Measurements from ENCODE around the gene FAM167B. TPM values are rescaled to one million over a fixed set of nuclear protein-coding genes. Genes with fewer than 3 reads are reported as not detected.

The FAM167B gene
- total RNA-seq, 4 donors from 2014 or later = 1.1 to 1.5 TPM; not detected in 2

DNA sequence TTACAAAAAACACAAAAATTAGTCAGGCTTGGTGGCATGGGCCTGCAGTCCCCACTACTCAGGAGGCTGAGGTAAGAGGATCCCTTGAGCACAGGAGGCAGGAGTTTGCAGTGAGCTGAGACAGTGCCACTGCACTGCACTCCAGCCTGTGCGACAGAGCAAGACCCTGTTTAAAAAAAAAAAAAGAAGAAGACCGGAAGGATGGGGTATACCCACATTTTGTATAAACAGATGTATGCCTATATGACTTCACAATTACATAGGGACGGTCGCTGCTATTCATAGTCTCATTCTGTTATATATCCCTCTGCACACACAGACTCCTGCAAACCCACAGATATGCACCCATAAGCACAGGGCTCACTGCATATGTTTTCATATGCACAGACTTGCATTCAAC is 16.7 kb downstream of the FAM167B start:
- Histone ChIP-seq H3K4me1 (no peaks in the 10 kb centered on the region), H3K27ac (no peak overlapping the region), H3K27me3 (no peaks in the 10 kb centered on the region), H3K4me3 (no peak overlapping the region), H3K36me3 (no peaks in the 10 kb centered on the region), H3K9me3 (no peaks in the 10 kb centered on the region)
- intact Hi-C loops (cut with DNase I; ENCODE audit: low total_unique reads) = no loop called here
- in situ Hi-C loops (cut with MboI; ENCODE audit: low pct_ligation_motif_present in 1 of 4, low pct_unique_long_range_greater_than_20kb in 1 of 4, low sequenced_read_pairs in 3 of 4) = no loop called here
- TF ChIP-seq POLR2AphosphoS5 (IDR thresholded peaks at IDR 0.05) (no peak), POLR2A (IDR thresholded peaks at IDR 0.05) (no peak), EP300 (IDR thresholded peaks at IDR 0.05; ENCODE audit: low read depth) (no peak)
- TF ChIP-seq, protein P1, sequence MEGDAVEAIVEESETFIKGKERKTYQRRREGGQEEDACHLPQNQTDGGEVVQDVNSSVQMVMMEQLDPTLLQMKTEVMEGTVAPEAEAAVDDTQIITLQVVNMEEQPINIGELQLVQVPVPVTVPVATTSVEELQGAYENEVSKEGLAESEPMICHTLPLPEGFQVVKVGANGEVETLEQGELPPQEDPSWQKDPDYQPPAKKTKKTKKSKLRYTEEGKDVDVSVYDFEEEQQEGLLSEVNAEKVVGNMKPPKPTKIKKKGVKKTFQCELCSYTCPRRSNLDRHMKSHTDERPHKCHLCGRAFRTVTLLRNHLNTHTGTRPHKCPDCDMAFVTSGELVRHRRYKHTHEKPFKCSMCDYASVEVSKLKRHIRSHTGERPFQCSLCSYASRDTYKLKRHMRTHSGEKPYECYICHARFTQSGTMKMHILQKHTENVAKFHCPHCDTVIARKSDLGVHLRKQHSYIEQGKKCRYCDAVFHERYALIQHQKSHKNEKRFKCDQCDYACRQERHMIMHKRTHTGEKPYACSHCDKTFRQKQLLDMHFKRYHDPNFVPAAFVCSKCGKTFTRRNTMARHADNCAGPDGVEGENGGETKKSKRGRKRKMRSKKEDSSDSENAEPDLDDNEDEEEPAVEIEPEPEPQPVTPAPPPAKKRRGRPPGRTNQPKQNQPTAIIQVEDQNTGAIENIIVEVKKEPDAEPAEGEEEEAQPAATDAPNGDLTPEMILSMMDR (IDR thresholded peaks at IDR 0.05) = no peak
- WGBS, 2 donors (ENCODE audit: low coverage in 1 of 2) = 79 to 81% methylated on average over 4 of the region's 4 CpGs
- DNase-seq = no peak

DNA sequence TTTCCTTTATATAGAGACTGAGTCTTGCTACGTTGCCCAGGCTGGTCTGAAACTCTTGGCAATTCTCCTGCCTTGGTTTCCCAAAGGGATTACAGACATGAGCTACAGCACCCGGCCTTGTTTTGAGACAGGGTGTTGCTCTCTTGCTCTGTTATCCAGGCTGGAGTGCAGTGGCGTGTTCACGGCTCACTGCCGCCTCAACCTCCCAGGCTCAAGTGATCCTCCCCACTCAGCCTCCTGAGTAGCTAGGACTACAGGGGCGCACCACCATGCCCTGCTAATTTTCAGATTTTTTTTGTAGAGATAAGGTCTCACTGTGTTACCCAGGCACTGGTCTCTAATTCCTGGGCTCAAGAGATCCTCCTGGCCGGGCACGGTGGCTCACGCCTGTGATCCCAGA is 18.8 kb downstream of the FAM167B start:
- Histone ChIP-seq H3K9me3 (no peaks in the 10 kb centered on the region), H3K36me3 (no peaks in the 10 kb centered on the region), H3K4me1 (no peaks in the 10 kb centered on the region), H3K27ac (no peak overlapping the region), H3K4me3 (no peak overlapping the region), H3K27me3 (no peaks in the 10 kb centered on the region)
- intact Hi-C loops (cut with DNase I; ENCODE audit: low total_unique reads) (no loop called here), in situ Hi-C loops (cut with MboI; ENCODE audit: low pct_ligation_motif_present in 1 of 4, low pct_unique_long_range_greater_than_20kb in 1 of 4, low sequenced_read_pairs in 3 of 4) (no loop called here)
- no peak for DNase-seq
- WGBS, 2 donors (ENCODE audit: low coverage in 1 of 2) = 95 to 96% methylated on average over 9 of the region's 9 CpGs
- no peak for TF ChIP-seq EP300 (IDR thresholded peaks at IDR 0.05; ENCODE audit: low read depth)
- TF ChIP-seq, protein P1 (IDR thresholded peaks at IDR 0.05) = no peak
- TF ChIP-seq POLR2AphosphoS5 (IDR thresholded peaks at IDR 0.05) = no peak
- TF ChIP-seq POLR2A (IDR thresholded peaks at IDR 0.05) = no peak

DNA sequence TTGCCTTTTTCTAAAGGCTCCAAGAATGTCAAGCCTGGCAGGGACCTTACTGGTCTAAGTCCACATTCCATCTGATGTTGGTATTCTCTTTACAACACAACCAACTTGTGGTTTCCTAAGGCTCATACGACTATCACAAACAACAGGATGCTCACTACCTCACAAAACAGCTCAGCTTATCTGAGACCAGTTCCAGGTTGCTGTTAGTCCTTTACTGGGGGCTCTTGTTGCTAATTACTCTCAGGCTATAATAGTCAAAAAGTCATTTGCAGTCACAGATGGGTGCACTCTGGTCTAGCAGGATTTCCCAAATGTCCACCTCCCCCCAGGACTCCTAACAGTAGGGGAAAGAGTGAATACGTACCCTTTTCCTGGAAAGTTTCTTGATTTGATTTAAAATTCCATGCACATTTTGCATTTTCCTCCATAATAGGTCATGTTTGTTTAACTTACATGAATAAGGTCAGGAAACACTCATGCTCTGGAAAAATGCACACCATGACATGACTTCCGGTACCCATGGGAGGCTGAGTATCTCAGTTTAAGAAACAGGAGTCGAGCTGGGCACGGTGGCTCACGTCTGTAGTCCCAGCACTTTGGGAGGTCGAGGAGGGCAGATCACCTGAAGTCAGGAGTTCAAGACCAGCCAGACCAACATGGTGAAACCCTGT is 20.0 kb downstream of the FAM167B start:
- in situ Hi-C loops (cut with MboI; ENCODE audit: low pct_ligation_motif_present in 1 of 4, low pct_unique_long_range_greater_than_20kb in 1 of 4, low sequenced_read_pairs in 3 of 4) = no loop called here

DNA sequence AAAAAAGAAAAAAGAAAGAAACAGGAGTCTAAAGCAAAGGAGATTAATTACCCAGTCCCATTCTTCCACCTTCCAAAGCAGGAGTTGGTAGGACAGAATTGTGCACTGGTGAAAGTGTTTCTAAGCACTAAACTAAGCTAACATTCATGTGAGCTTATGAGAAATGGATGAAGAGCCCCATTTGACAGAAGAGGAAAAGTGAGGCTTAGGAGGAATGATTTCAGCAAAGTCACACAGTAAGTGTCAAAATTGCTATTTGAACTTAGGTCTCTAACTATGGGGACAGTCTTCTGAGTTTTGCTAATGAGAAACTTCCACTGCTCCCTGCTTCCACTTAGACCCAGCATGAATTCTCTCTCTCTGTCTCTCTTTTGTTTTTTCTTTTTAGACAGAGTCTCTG is 22.7 kb downstream of the FAM167B start:
- in situ Hi-C loops (cut with MboI; ENCODE audit: low pct_ligation_motif_present in 1 of 4, low pct_unique_long_range_greater_than_20kb in 1 of 4, low sequenced_read_pairs in 3 of 4) (no loop called here), intact Hi-C loops (cut with DNase I; ENCODE audit: low total_unique reads) (no loop called here)
- Histone ChIP-seq H3K36me3 (no peaks in the 10 kb centered on the region), H3K4me3 (no peak overlapping the region), H3K4me1 (peaks cover 0 to 3% (median 0%) of the 10 kb centered on the region in 4 donors), H3K9me3 (no peaks in the 10 kb centered on the region), H3K27ac (no peak overlapping the region), H3K27me3 (peaks cover 7% of the 10 kb centered on the region)
- TF ChIP-seq EP300 (IDR thresholded peaks at IDR 0.05; ENCODE audit: low read depth) (no peak), POLR2AphosphoS5 (IDR thresholded peaks at IDR 0.05) (no peak), POLR2A (IDR thresholded peaks at IDR 0.05) (no peak)
- TF ChIP-seq, protein P1 (IDR thresholded peaks at IDR 0.05) = no peak
- DNase-seq = no peak

More for the DNA sequence above, 20.0 kb downstream of the FAM167B start:
- H3K4me1 ChIP-seq = no peaks in the 10 kb centered on the region
- no peak for TF ChIP-seq EP300 (IDR thresholded peaks at IDR 0.05; ENCODE audit: low read depth)
- no peak for TF ChIP-seq POLR2A (IDR thresholded peaks at IDR 0.05)
- TF ChIP-seq, protein P1 (IDR thresholded peaks at IDR 0.05) = no peak
- TF ChIP-seq POLR2AphosphoS5 (IDR thresholded peaks at IDR 0.05) = no peak
- H3K9me3 ChIP-seq = no peaks in the 10 kb centered on the region
- no peaks in the 10 kb centered on the region for H3K27me3 ChIP-seq
- no peak overlapping the region for H3K4me3 ChIP-seq
- no peak for DNase-seq
- intact Hi-C loops (cut with DNase I; ENCODE audit: low total_unique reads) = no loop called here
- peak overlapping the region in 1 of 4 donors; percentile 4 for H3K27ac ChIP-seq
- H3K36me3 ChIP-seq = no peaks in the 10 kb centered on the region
- WGBS, 2 donors (ENCODE audit: low coverage in 1 of 2) = 65 to 69% methylated on average over 3 to 7 of the region's 7 CpGs

Measured in transverse colon (tissue), 4 donors.